GM23248 (cell line): ENCODE data around the gene MLN. TPM values are rescaled to one million over a fixed set of nuclear protein-coding genes. Genes with fewer than 3 reads are reported as not detected.
A peak's percentile ranks its signal among the peaks of the same experiment; 100 is the strongest.

Experiments used
- DNase-seq: peaks from one replicate; pipeline ENCODE4 v3.0.0-alpha.2; 2015
- H2AFZ ChIP-seq: fragments of 200-600 bp; sonication (generic); 2 replicates; pipeline ENCODE4 v1.6.1; 2016; ENCODE audit warnings: antibody characterized with exemption
- H3F3A ChIP-seq: fragments of 200-600 bp; sonication (generic); 2 replicates; pipeline ENCODE4 v1.6.1; 2016; ENCODE audit warnings: mild to moderate bottlenecking, antibody characterized with exemption, mixed run types; ENCODE audit not compliant: insufficient read depth
- H3K27ac ChIP-seq: fragments of 200-600 bp; sonication (generic); 2 replicates; pipeline ENCODE4 v1.5.1; 2016; ENCODE audit warnings: mild to moderate bottlenecking
- H3K27me3 ChIP-seq: fragments of 200-600 bp; sonication (generic); replicated peaks from 2 replicates; pipeline ENCODE4 v1.6.1; 2016; ENCODE audit warnings: mild to moderate bottlenecking; ENCODE audit not compliant: insufficient read depth
- H3K36me3 ChIP-seq: fragments of 200-600 bp; sonication (generic); 2 replicates; pipeline ENCODE4 v1.6.1; 2016; ENCODE audit warnings: low read depth, mild to moderate bottlenecking
- H3K4me1 ChIP-seq: fragments of 200-600 bp; sonication (generic); 2 replicates; pipeline ENCODE4 v1.6.1; 2016; ENCODE audit warnings: mild to moderate bottlenecking; ENCODE audit not compliant: insufficient read depth
- H3K4me2 ChIP-seq: fragments of 200-600 bp; sonication (generic); one replicate; pipeline ENCODE4 v1.6.1; 2016; ENCODE audit warnings: mild to moderate bottlenecking; ENCODE audit not compliant: unreplicated experiment
- H3K4me3 ChIP-seq: fragments of 200-600 bp; sonication (generic); 2 replicates; pipeline ENCODE4 v1.5.1; 2016; ENCODE audit warnings: mild to moderate bottlenecking
- H3K79me2 ChIP-seq: fragments of 200-600 bp; sonication (generic); 2 replicates; pipeline ENCODE4 v1.6.1; 2016; ENCODE audit warnings: mild to moderate bottlenecking; ENCODE audit not compliant: insufficient read depth
- H3K9ac ChIP-seq: fragments of 200-600 bp; sonication (generic); 2 replicates; pipeline ENCODE4 v1.6.1; 2016; ENCODE audit warnings: mild to moderate bottlenecking
- H3K9me2 ChIP-seq: fragments of 200-600 bp; sonication (generic); 2 replicates; pipeline ENCODE4 v1.6.1; 2016; ENCODE audit warnings: mixed run types, mild to moderate bottlenecking, moderate library complexity; ENCODE audit not compliant: insufficient read depth
- H3K9me3 ChIP-seq: fragments of 200-600 bp; sonication (generic); one replicate; pipeline ENCODE4 v1.6.1; 2017; ENCODE audit warnings: low read depth
- H4K20me1 ChIP-seq: fragments of 200-600 bp; sonication (generic); 2 replicates; pipeline ENCODE4 v1.6.0; 2016; ENCODE audit not compliant: insufficient read depth
- EZH2 ChIP-seq: fragments of 200-600 bp; sonication (generic); IDR thresholded peaks from 2 replicates; pipeline ENCODE4 v1.6.1; 2018; ENCODE audit warnings: antibody characterized with exemption, mild to moderate bottlenecking; ENCODE audit not compliant: insufficient read depth, poor library complexity, severe bottlenecking
- EZH2phosphoT487 ChIP-seq: fragments of 200-600 bp; sonication (generic); IDR thresholded peaks from 2 replicates; pipeline ENCODE4 v1.6.1; 2018; ENCODE audit warnings: antibody characterized with exemption, moderate library complexity, mild to moderate bottlenecking, low read depth; ENCODE audit not compliant: insufficient read depth
- WGBS, 2 experiments: methylation state at CpG; one replicate each; pipeline ENCODE4 v1.1.6; 2015 to 2017; ENCODE audit warnings: low lambda C conversion rate in 2 of 2, low coverage in 1 of 2; ENCODE audit errors: missing lambda C conversion rate in 2 of 2; 5-methylcytosine and 5-hydroxymethylcytosine counted together
- in situ Hi-C: fragments of 300-500 bp; cut with MboI; formaldehyde crosslinking; loops from 2 replicates; pipeline ENCODE4 v1.15.0; 2020
- polyA plus RNA-seq: library from polyadenylated mRNA; unstranded; fragments of >200 nt; fragmentation: Nextera tagmentation; extraction: Ambion mirVana; gene quantifications from 2 replicates; pipeline ENCODE4 v1.2.1, GENCODE V29; 2016
- total RNA-seq: library from RNA; depleted of rRNA; stranded (reverse); fragments of >200 nt; shearing (Covaris generic); gene quantifications from 2 replicates; pipeline ENCODE4 v1.2.3, GENCODE V29; 2014

Gene MLN
- total and polyA plus RNA-seq, 2 experiments from 2014 or later, result not detected

DNA sequence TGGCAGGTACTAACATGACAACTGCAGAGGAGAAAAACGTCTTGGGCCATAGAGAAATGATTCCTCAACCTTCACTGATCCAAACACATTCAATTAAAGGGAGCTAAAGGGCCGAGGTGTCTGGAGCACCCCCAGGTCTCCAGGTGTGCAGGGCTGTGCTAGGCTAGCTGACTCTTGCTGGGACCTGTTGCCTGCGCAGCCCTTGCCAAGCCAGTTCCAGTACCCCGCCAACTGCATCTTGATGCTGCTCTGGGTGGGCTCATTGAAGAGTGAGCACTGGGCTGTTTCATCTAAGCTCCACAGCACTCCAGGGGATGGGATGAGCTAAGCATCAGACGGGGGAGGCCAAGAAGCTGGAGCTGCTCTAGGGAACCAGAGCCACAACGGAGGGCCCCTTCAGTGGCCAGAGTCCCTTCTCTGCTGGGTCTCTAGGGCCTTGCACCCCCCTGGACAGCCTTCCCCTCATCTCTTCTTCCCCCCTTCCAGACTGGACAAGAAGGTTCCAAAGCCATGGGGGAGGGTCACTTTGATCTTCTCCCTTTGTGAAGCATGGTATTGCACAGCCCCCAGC is 30.8 kb downstream of the MLN start:
- Histone ChIP-seq H3F3A (peaks cover 34% of the 10 kb centered on the region), H3K9ac (no peak overlapping the region), H3K79me2 (0 out of 2 replicates have a peak, but pooled peaks cover 3% of the 10 kb centered on the region), H2AFZ (no peak overlapping the region), H3K9me2 (no peaks in the 10 kb centered on the region), H3K9me3 (no peaks in the 10 kb centered on the region), H3K4me3 (no peak overlapping the region), H3K27me3 (no peaks in the 10 kb centered on the region), H3K27ac (0 out of 2 replicates have a peak overlapping the region, but pooled peaks have one; percentile 84), H4K20me1 (no peaks in the 10 kb centered on the region), H3K4me2 (no peak overlapping the region), H3K4me1 (peaks cover 35% of the 10 kb centered on the region), H3K36me3 (peaks cover 23% of the 10 kb centered on the region)
- in situ Hi-C loops, result loop anchor here (10.0 kb wide), 1 partner anchor 252 kb away; no protein-coding TSS in a partner anchor
- TF ChIP-seq EZH2, result no peak
- TF ChIP-seq EZH2phosphoT487, result no peak
- DNase-seq, result no peak
- 66 to 73% methylated on average over 6 of the region's 6 CpGs for WGBS, 2 experiments

DNA sequence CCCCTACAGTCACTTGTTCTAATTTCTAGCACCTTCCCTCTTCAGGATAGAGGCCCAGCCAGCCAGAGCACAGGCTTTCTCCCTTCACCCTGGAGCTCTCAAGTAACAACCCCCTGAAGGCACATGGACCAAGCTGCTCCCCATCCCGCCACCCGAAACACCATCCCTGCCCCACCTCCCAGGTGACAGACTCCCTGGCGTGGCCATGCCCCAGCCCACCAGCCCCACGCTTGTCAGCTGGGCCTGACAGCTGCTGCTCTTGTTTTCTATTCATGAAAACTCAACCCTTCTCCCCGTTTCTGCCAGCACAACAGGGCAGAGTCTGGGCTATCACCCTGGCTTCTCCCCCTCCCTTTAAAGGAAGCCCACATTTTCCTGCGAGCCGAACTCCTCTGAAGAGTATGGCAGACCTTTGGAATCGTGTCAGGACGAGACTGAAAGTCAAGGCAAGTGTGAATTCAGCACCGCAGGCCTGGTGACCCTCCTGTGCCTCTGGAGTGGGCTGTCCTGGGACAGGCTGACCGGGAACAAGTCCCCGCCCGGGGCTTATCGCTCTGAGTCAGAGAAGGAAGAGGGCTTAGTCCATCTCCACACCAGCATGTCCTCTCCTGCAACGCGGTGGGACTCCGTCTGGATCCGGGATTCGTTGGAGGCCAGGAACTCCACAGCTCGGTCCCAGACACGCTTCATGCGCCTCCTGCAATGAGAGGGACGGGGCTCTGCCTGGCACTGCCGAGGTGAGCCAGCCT is 31.5 kb downstream of the MLN start:
- peaks cover 16% of the 10 kb centered on the region for H3K36me3 ChIP-seq
- no peaks in the 10 kb centered on the region for H4K20me1 ChIP-seq
- peak overlapping the region; percentile 61 for H3K9ac ChIP-seq
- peaks cover 35% of the 10 kb centered on the region for H3K4me1 ChIP-seq
- in situ Hi-C loops, result loop anchor here (10.0 kb wide), 1 partner anchor 253 kb away; no protein-coding TSS in a partner anchor
- peaks cover 34% of the 10 kb centered on the region for H3F3A ChIP-seq
- no peaks in the 10 kb centered on the region for H3K9me2 ChIP-seq
- no peaks in the 10 kb centered on the region for H3K27me3 ChIP-seq
- TF ChIP-seq EZH2, result no peak
- TF ChIP-seq EZH2phosphoT487, result no peak
- H3K79me2 ChIP-seq, result 0 out of 2 replicates have a peak, but pooled peaks cover 3% of the 10 kb centered on the region
- peak overlapping the region; percentile 79 for H3K4me2 ChIP-seq
- H3K4me3 ChIP-seq, result peak overlapping the region; percentile 21; the same call in 1 of the 2 replicates
- peak overlapping the region; percentile 84 for H3K27ac ChIP-seq
- H2AFZ ChIP-seq, result no peak overlapping the region
- peak; percentile 57 for DNase-seq
- no peaks in the 10 kb centered on the region for H3K9me3 ChIP-seq
- 58 to 60% methylated on average over 24 of the region's 24 CpGs for WGBS, 2 experiments

GRCh38 chr6:33771146-33772081 is 32.4 kb downstream of the MLN start:
- no peaks in the 10 kb centered on the region for H3K27me3 ChIP-seq
- H3K27ac ChIP-seq, result peak overlapping the region; percentile 84
- no peak for TF ChIP-seq EZH2
- no peak for TF ChIP-seq EZH2phosphoT487
- H3K4me3 ChIP-seq, result peak overlapping the region; percentile 36; the same call in 1 of the 2 replicates
- H4K20me1 ChIP-seq, result no peaks in the 10 kb centered on the region
- DNase-seq, result peak; percentile 97
- no peak overlapping the region for H2AFZ ChIP-seq
- H3K4me2 ChIP-seq, result peak overlapping the region; percentile 79
- H3K9me3 ChIP-seq, result no peaks in the 10 kb centered on the region
- H3F3A ChIP-seq, result peaks cover 34% of the 10 kb centered on the region
- H3K36me3 ChIP-seq, result peaks cover 8% of the 10 kb centered on the region
- WGBS, 2 experiments, result 3 to 4% methylated on average over 32 to 42 of the region's 47 CpGs
- H3K4me1 ChIP-seq, result peaks cover 35% of the 10 kb centered on the region
- peak overlapping the region; percentile 61 for H3K9ac ChIP-seq
- no peaks in the 10 kb centered on the region for H3K79me2 ChIP-seq
- no peaks in the 10 kb centered on the region for H3K9me2 ChIP-seq
- in situ Hi-C loops, result loop anchor here (10.0 kb wide), 1 partner anchor 253 kb away; no protein-coding TSS in a partner anchor

- peaks cover 35% of the 10 kb centered on the region for H3K4me1 ChIP-seq
- peak overlapping the region; percentile 61 for H3K9ac ChIP-seq
- 0 to 3% methylated on average over 3 of the region's 3 CpGs for WGBS, 2 experiments
- no peak overlapping the region for H2AFZ ChIP-seq
- no peaks in the 10 kb centered on the region for H4K20me1 ChIP-seq
- TF ChIP-seq EZH2phosphoT487 (no peak), EZH2 (no peak)
- peak overlapping the region; percentile 79 for H3K4me2 ChIP-seq
- in situ Hi-C loops, result loop anchor here (10.0 kb wide), 1 partner anchor 254 kb away; no protein-coding TSS in a partner anchor
- peak overlapping the region; percentile 84 for H3K27ac ChIP-seq
- H3K27me3 ChIP-seq, result no peaks in the 10 kb centered on the region
- no peaks in the 10 kb centered on the region for H3K9me2 ChIP-seq
- peaks cover 1% of the 10 kb centered on the region for H3K36me3 ChIP-seq
- DNase-seq, result no peak
- peak overlapping the region; percentile 36; the same call in 1 of the 2 replicates for H3K4me3 ChIP-seq
- H3K9me3 ChIP-seq, result no peaks in the 10 kb centered on the region
- H3K79me2 ChIP-seq, result no peaks in the 10 kb centered on the region
- H3F3A ChIP-seq, result peaks cover 34% of the 10 kb centered on the region
These were observed 33.0 kb downstream of the MLN start for GRCh38 chr6:33770833-33771145.
